ENCODE measurements around the gene VWA8. TPM values are rescaled to one million over a fixed set of nuclear protein-coding genes. Genes with fewer than 3 reads are reported as not detected.

Gene VWA8
- total and polyA plus RNA-seq, 7 experiments from 2014 or later = 4.8 to 26.3 (median 21.6) TPM

- Histone ChIP-seq H3K9me3 (ENCODE audit: control insufficient read depth in 2 of 3, low read length in 3 of 3) (no peaks in the 10 kb centered on the region), H3K4me1 (ENCODE audit: control insufficient read depth in 2 of 2, insufficient read depth in 2 of 2, low read length in 2 of 2) (no peaks in the 10 kb centered on the region), H3K27ac (ENCODE audit: low read depth, low read length) (no peak overlapping the region), H3K36me3 (ENCODE audit: control insufficient read depth in 2 of 3, insufficient read depth in 3 of 3, low read length in 3 of 3) (no peaks in the 10 kb centered on the region), H3K4me3 (ENCODE audit: low read length) (no peak overlapping the region), H3K27me3 (ENCODE audit: control insufficient read depth in 2 of 2, insufficient read depth in 2 of 2, low read length in 2 of 2) (no peaks in the 10 kb centered on the region)
- intact Hi-C loops (cut with micrococcal nuclease) = no loop called here
- DNase-seq = no peak
- H3K36me3 Mint-ChIP-seq = peaks cover 0 to 22% (median 8%) of the 10 kb centered on the region in 5 donors
- H3K4me3 Mint-ChIP-seq = no peak overlapping the region
- no peak for ATAC-seq
- POLR2A ChIA-PET = no interaction called here
- CTCF ChIA-PET = no interaction called here
- H3K27ac Mint-ChIP-seq = no peak overlapping the region
- peaks cover 0 to 3% (median 0%) of the 10 kb centered on the region in 7 donors for H3K4me1 Mint-ChIP-seq
- H3K27me3 Mint-ChIP-seq = no peaks in the 10 kb centered on the region
- no peaks in the 10 kb centered on the region for H3K9me3 Mint-ChIP-seq
Measured at GRCh38 chr13:41785402-41786172, 175.3 kb downstream of the VWA8 start.

GRCh38 chr13:41782086-41782485, 178.8 kb downstream of the VWA8 start:
- CTCF ChIA-PET = interaction anchor here (0.7 kb wide), 1 partner anchor 17 kb away, joined by 3 read pairs; no protein-coding TSS in a partner anchor
- Mint-ChIP-seq H3K27ac (no peak overlapping the region), H3K36me3 (peaks cover 4 to 17% (median 10%) of the 10 kb centered on the region in 5 donors), H3K4me1 (no peaks in the 10 kb centered on the region), H3K27me3 (no peaks in the 10 kb centered on the region), H3K4me3 (no peak overlapping the region), H3K9me3 (no peaks in the 10 kb centered on the region)
- ATAC-seq (no peak), DNase-seq (no peak)
- Histone ChIP-seq H3K9me3 (ENCODE audit: control insufficient read depth in 2 of 3, low read length in 3 of 3) (no peaks in the 10 kb centered on the region), H3K4me1 (ENCODE audit: control insufficient read depth in 2 of 2, insufficient read depth in 2 of 2, low read length in 2 of 2) (no peaks in the 10 kb centered on the region), H3K4me3 (ENCODE audit: low read length) (no peak overlapping the region), H3K27me3 (ENCODE audit: control insufficient read depth in 2 of 2, insufficient read depth in 2 of 2, low read length in 2 of 2) (no peaks in the 10 kb centered on the region), H3K27ac (ENCODE audit: low read depth, low read length) (no peak overlapping the region), H3K36me3 (ENCODE audit: control insufficient read depth in 2 of 3, insufficient read depth in 3 of 3, low read length in 3 of 3) (no peaks in the 10 kb centered on the region)
- POLR2A ChIA-PET = no interaction called here
- intact Hi-C loops (cut with micrococcal nuclease) = no loop called here

- no peak for DNase-seq
- Mint-ChIP-seq H3K27ac (no peak overlapping the region), H3K4me1 (no peaks in the 10 kb centered on the region), H3K27me3 (no peaks in the 10 kb centered on the region), H3K36me3 (peaks cover 4 to 18% (median 10%) of the 10 kb centered on the region in 5 donors), H3K4me3 (no peak overlapping the region), H3K9me3 (no peaks in the 10 kb centered on the region)
- Histone ChIP-seq H3K27me3 (ENCODE audit: control insufficient read depth in 2 of 2, insufficient read depth in 2 of 2, low read length in 2 of 2) (no peaks in the 10 kb centered on the region), H3K9me3 (ENCODE audit: control insufficient read depth in 2 of 3, low read length in 3 of 3) (no peaks in the 10 kb centered on the region), H3K4me1 (ENCODE audit: control insufficient read depth in 2 of 2, insufficient read depth in 2 of 2, low read length in 2 of 2) (no peaks in the 10 kb centered on the region), H3K36me3 (ENCODE audit: control insufficient read depth in 2 of 3, insufficient read depth in 3 of 3, low read length in 3 of 3) (peaks cover 0 to 3% (median 0%) of the 10 kb centered on the region in 3 experiments), H3K27ac (ENCODE audit: low read depth, low read length) (no peak overlapping the region), H3K4me3 (ENCODE audit: low read length) (no peak overlapping the region)
- POLR2A ChIA-PET = no interaction called here
- intact Hi-C loops (cut with micrococcal nuclease) = no loop called here
- ATAC-seq = no peak
- CTCF ChIA-PET = no interaction called here
Measured at GRCh38 chr13:41780715-41781706, 179.9 kb downstream of the VWA8 start.

GRCh38 chr13:41775251-41775650, 185.7 kb downstream of the VWA8 start:
- no peaks in the 10 kb centered on the region for H3K27me3 ChIP-seq (ENCODE audit: control insufficient read depth in 2 of 2, insufficient read depth in 2 of 2, low read length in 2 of 2)
- H3K36me3 ChIP-seq (ENCODE audit: control insufficient read depth in 2 of 3, insufficient read depth in 3 of 3, low read length in 3 of 3) = peaks cover 0 to 17% (median 0%) of the 10 kb centered on the region in 3 experiments
- Mint-ChIP-seq H3K27me3 (no peaks in the 10 kb centered on the region), H3K4me1 (no peaks in the 10 kb centered on the region), H3K36me3 (peaks cover 4 to 45% (median 29%) of the 10 kb centered on the region in 5 donors), H3K27ac (no peak overlapping the region), H3K9me3 (no peaks in the 10 kb centered on the region), H3K4me3 (no peak overlapping the region)
- ChIA-PET CTCF (interaction anchor here (0.6 kb wide), 1 partner anchor 111 kb away, joined by 3 read pairs; no protein-coding TSS in a partner anchor), POLR2A (no interaction called here)
- intact Hi-C loops (cut with micrococcal nuclease) = no loop called here
- no peaks in the 10 kb centered on the region for H3K4me1 ChIP-seq (ENCODE audit: control insufficient read depth in 2 of 2, insufficient read depth in 2 of 2, low read length in 2 of 2)
- ATAC-seq = no peak
- no peak overlapping the region for H3K27ac ChIP-seq (ENCODE audit: low read depth, low read length)
- H3K4me3 ChIP-seq (ENCODE audit: low read length) = no peak overlapping the region
- no peak for DNase-seq
- no peaks in the 10 kb centered on the region for H3K9me3 ChIP-seq (ENCODE audit: control insufficient read depth in 2 of 3, low read length in 3 of 3)

- no peaks in the 10 kb centered on the region for H3K9me3 ChIP-seq (ENCODE audit: control insufficient read depth in 2 of 3, low read length in 3 of 3)
- no peak overlapping the region for H3K4me3 Mint-ChIP-seq
- ATAC-seq (no peak), DNase-seq (no peak)
- ChIA-PET POLR2A (no interaction called here), CTCF (interaction anchor here (0.6 kb wide), 1 partner anchor 111 kb away, joined by 3 read pairs; no protein-coding TSS in a partner anchor)
- peaks cover 4 to 49% (median 29%) of the 10 kb centered on the region in 5 donors for H3K36me3 Mint-ChIP-seq
- no peak overlapping the region for H3K27ac Mint-ChIP-seq
- no peak overlapping the region for H3K27ac ChIP-seq (ENCODE audit: low read depth, low read length)
- H3K36me3 ChIP-seq (ENCODE audit: control insufficient read depth in 2 of 3, insufficient read depth in 3 of 3, low read length in 3 of 3) = peaks cover 0 to 17% (median 0%) of the 10 kb centered on the region in 3 experiments
- H3K27me3 Mint-ChIP-seq = no peaks in the 10 kb centered on the region
- intact Hi-C loops (cut with micrococcal nuclease) = no loop called here
- H3K4me3 ChIP-seq (ENCODE audit: low read length) = no peak overlapping the region
- no peaks in the 10 kb centered on the region for H3K4me1 Mint-ChIP-seq
- no peaks in the 10 kb centered on the region for H3K9me3 Mint-ChIP-seq
- H3K27me3 ChIP-seq (ENCODE audit: control insufficient read depth in 2 of 2, insufficient read depth in 2 of 2, low read length in 2 of 2) = no peaks in the 10 kb centered on the region
- H3K4me1 ChIP-seq (ENCODE audit: control insufficient read depth in 2 of 2, insufficient read depth in 2 of 2, low read length in 2 of 2) = no peaks in the 10 kb centered on the region
Measured at GRCh38 chr13:41774605-41775218, 186.2 kb downstream of the VWA8 start.

GRCh38 chr13:41767801-41768200, 193.1 kb downstream of the VWA8 start:
- peaks cover 0 to 35% (median 12%) of the 10 kb centered on the region in 5 donors for H3K36me3 Mint-ChIP-seq

More at GRCh38 chr13:41767801-41768200, 193.1 kb downstream of the VWA8 start:
- Histone ChIP-seq H3K27me3 (ENCODE audit: control insufficient read depth in 2 of 2, insufficient read depth in 2 of 2, low read length in 2 of 2) (no peaks in the 10 kb centered on the region), H3K4me3 (ENCODE audit: low read length) (no peak overlapping the region), H3K27ac (ENCODE audit: low read depth, low read length) (no peak overlapping the region), H3K36me3 (ENCODE audit: control insufficient read depth in 2 of 3, insufficient read depth in 3 of 3, low read length in 3 of 3) (peaks cover 0 to under 1% (median 0%) of the 10 kb centered on the region in 3 experiments), H3K9me3 (ENCODE audit: control insufficient read depth in 2 of 3, low read length in 3 of 3) (no peaks in the 10 kb centered on the region), H3K4me1 (ENCODE audit: control insufficient read depth in 2 of 2, insufficient read depth in 2 of 2, low read length in 2 of 2) (no peaks in the 10 kb centered on the region)
- Mint-ChIP-seq H3K27me3 (no peaks in the 10 kb centered on the region), H3K4me1 (peaks cover 14 to 29% (median 20%) of the 10 kb centered on the region in 7 donors), H3K27ac (no peak overlapping the region), H3K9me3 (no peaks in the 10 kb centered on the region), H3K4me3 (no peak overlapping the region)
- POLR2A ChIA-PET = no interaction called here
- intact Hi-C loops (cut with micrococcal nuclease) = no loop called here
- CTCF ChIA-PET = no interaction called here
- DNase-seq = no peak
- no peak for ATAC-seq
